GM18873 (cell line): Measurements from ENCODE around the gene CDC42BPB.

Experiments
- ATAC-seq: cut with Tn5 transposase; IDR thresholded peaks from one replicate; pipeline ENCODE4 v1.9.1; 2021; ENCODE audit warnings: mild to moderate bottlenecking, moderate library complexity, moderate number of reproducible peaks; ENCODE audit not compliant: unreplicated experiment, low FRiP score

CDC42BPB gene

GRCh38 chr14:102920273-102920997, 136.9 kb downstream of the CDC42BPB start:
- no peak for ATAC-seq

- no peak for ATAC-seq
Observed at GRCh38 chr14:102918438-102918837, 138.9 kb downstream of the CDC42BPB start.

- no peak for ATAC-seq
Observed at GRCh38 chr14:102917469-102918211, 139.7 kb downstream of the CDC42BPB start.

- no peak for ATAC-seq
Observed at GRCh38 chr14:102917056-102917385, 140.3 kb downstream of the CDC42BPB start.

- no peak for ATAC-seq
Observed at GRCh38 chr14:102916347-102917055, 140.8 kb downstream of the CDC42BPB start.

- ATAC-seq, result no peak
Observed at GRCh38 chr14:102915292-102916110, 141.8 kb downstream of the CDC42BPB start.

GRCh38 chr14:102914474-102915291, 142.7 kb downstream of the CDC42BPB start:
- ATAC-seq, result no peak

- no peak for ATAC-seq
Observed at GRCh38 chr14:102913341-102914211, 143.8 kb downstream of the CDC42BPB start.

GRCh38 chr14:102911991-102912761, 145.2 kb downstream of the CDC42BPB start:
- no peak for ATAC-seq

- no peak for ATAC-seq
Observed at GRCh38 chr14:102911541-102911951, 145.8 kb downstream of the CDC42BPB start.

- no peak for ATAC-seq
Observed at GRCh38 chr14:102910442-102910841, 146.9 kb downstream of the CDC42BPB start.

- no peak for ATAC-seq
Observed at GRCh38 chr14:102909911-102910310, 147.4 kb downstream of the CDC42BPB start.

GRCh38 chr14:102909462-102909861, 147.9 kb downstream of the CDC42BPB start:
- ATAC-seq, result no peak

GRCh38 chr14:102908766-102909455, 148.4 kb downstream of the CDC42BPB start:
- ATAC-seq, result no peak

GRCh38 chr14:102907980-102908730, 149.2 kb downstream of the CDC42BPB start:
- ATAC-seq, result no peak

- ATAC-seq, result no peak
Observed at GRCh38 chr14:102907303-102907844, 150.0 kb downstream of the CDC42BPB start.
